Activated CD4-positive, alpha-beta T cell treated with anti-CD3 and anti-CD28 coated beads, Interleukin-2, amount 50 U/mL, for 24 hours (primary cell): ENCODE measurements around the gene TPD52L1.
A peak's percentile ranks its signal among the peaks of the same experiment; 100 is the strongest.
"Not testable (repeated sequence)": the region's sequence is repeated elsewhere in the genome, so short reads cannot be mapped to it uniquely, and the experiment has no call there.

Experiments
- DNase-seq, 2 donors: peaks; one replicate each; pipeline ENCODE4 v3.0.0-alpha.2; 2020; ENCODE audit warnings: low read depth in 1 of 2, low spot score in 1 of 2

TPD52L1 gene, protein sequence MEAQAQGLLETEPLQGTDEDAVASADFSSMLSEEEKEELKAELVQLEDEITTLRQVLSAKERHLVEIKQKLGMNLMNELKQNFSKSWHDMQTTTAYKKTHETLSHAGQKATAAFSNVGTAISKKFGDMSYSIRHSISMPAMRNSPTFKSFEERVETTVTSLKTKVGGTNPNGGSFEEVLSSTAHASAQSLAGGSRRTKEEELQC

GRCh38 chr6:125153391-125154117 lies at the start of gene TPD52L1:
Gene TPD52L1 (plus strand): TSS chr6:125153773. CDS start chr6:125153952, 179 bp downstream.
- DNase-seq = peak; percentile 24 to 32

GRCh38 chr6:125104425-125104824 lies 49.1 kb upstream of the TPD52L1 start:
- no peak for DNase-seq

DNA sequence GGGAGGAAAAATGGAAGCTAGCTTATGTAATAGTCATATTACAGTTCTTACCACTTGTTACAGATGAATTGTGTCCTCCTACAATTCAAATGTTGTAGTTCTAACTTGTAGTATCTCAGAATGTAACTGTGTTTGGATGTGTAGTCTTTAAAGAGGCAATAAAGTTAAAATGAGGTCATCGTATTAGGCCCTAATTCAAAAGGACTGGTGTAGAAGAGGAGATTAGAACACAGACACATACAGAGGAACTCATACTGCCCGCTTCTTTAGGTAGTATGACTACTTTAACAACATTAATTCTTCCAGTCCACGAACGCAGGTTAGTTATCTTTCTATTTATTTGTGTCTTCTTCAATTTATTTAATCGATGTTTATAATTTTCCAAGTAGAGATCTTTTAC lies 46.5 kb upstream of the TPD52L1 start:
- no peak for DNase-seq

GRCh38 chr6:125107896-125108295 lies 45.7 kb upstream of the TPD52L1 start:
- no peak for DNase-seq

DNA sequence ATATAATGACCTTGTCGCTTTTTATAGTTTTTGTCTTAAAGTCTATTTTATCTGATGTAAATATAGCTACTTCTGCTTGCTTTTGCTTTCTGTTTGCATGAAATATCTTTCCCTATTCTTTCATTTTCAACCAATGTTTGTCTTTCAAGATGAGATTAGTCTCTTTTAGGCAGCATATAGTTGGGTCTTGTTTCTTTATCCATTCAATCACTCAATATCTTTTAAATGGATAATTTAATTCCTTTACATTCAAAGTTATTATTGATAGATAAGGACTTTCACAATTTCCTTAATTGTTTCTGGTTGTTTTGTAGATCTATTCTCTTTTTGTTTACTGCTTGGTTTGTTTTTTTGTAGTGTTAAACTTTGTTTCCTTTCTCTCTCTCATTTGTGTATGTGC lies 43.5 kb upstream of the TPD52L1 start:
- DNase-seq = no peak

DNA sequence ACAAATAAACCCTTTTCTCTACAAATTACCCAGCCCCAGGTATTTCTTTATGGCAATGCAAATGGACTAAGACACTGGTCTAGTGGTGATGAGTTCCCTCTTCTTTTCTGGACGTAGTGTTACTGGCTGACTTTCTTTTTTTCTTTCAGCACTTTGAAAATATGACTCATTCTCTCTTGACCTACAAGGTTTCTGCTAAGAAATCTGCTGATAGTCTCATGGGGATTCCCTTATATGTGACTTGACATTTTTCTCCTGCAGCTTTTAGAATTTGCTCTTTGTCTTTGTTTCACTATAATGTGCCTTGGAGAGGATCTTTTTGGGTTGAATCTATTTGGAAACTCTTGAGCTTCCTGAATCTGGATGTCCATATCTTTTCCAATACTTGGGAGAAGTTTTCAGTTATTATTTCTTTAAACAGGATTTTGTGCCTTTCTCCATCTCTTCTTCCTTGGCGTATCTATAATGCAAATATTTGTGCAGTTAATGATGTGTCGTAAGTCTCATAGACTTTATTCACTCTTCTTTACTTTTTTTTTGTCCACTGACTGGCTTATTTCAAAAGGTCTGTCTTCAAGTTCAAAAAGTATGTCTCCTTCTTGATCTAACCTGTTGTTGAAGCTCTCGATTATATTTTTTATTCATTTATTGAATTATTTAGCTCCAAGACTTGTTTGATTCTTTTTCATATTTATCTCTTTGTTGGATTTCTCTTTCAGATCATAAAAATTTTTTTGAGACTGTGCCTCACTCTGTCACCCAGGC lies 42.2 kb upstream of the TPD52L1 start:
- DNase-seq = no peak

GRCh38 chr6:125112934-125113333 lies 40.6 kb upstream of the TPD52L1 start:
- DNase-seq = no peak

DNA sequence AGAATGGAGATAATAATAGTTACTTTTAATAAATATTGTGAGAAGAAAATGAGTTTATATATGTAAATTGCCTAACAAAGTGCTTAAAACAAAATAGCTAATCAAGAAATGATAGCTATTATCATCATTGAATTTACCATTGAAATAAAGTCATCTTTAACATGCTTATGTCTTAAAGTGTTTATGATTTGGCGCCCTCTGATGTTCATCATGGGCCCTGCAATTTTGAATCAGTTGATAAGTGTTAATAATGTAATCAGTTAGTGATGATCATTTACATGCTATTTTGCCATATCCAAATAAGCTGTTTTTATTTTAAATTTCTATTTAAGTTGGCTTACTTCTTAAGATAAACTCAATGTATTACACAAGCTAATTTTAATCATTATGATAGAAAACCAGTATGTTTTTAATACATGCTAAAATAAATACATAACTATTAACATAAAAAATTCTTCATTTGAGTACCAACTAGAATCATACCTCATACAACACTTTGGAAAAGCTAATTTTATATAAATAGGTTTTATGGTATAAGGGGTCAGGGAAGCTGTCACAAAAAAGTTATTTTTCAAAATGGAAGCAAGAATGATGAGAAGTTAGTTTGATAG lies 39.2 kb upstream of the TPD52L1 start:
- peak in 1 of 2 donors; percentile 19 for DNase-seq

GRCh38 chr6:125116170-125116569 lies 37.4 kb upstream of the TPD52L1 start:
- no peak for DNase-seq

GRCh38 chr6:125116710-125117109 lies 36.9 kb upstream of the TPD52L1 start:
- no peak for DNase-seq

DNA sequence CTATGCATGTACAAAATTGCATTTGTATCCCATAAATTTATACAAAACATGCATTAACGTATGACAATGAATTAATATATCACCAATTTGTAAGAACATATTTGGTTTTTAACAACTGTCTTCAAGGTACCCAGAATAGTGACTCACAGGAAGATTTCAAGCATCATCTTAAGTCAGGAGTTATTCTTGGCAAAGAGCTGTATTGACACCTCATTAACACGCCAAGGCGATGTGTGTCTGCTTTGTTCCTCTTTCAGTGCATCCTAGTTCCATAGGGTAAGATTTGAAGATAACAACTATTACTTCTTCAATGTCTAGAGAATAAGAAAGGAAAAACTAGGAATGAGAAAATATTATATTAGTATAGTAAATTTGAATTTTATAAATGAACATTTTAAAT lies 35.8 kb upstream of the TPD52L1 start:
- DNase-seq = no peak

DNA sequence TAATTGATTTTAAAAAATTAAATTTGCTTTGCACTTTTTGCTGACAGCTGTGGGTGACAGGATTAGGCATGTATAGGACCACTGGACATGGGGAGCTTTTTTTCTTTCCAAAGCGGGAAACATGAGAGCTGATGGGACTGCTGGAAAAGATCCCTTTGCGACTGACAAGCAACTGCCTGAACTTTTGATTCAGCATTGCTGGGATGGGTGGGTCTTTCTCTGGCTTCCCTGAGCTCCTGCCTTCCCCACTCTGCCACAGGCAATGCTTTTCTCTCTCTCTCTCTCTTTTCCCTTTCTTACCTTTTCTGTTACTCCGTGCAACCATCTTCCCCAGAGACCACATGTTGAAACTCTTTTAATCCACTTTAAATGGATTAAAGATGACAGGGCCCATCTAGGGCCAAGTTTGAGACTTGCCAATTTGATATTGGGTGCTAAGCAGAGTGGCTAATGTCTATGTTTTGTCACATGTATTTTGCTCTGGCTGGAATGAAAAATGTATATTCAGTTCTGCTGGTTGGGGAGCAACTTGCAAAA lies 33.5 kb upstream of the TPD52L1 start:
- no peak for DNase-seq

- no peak for DNase-seq
These were observed 31.7 kb upstream of the TPD52L1 start for GRCh38 chr6:125121894-125122293.

DNA sequence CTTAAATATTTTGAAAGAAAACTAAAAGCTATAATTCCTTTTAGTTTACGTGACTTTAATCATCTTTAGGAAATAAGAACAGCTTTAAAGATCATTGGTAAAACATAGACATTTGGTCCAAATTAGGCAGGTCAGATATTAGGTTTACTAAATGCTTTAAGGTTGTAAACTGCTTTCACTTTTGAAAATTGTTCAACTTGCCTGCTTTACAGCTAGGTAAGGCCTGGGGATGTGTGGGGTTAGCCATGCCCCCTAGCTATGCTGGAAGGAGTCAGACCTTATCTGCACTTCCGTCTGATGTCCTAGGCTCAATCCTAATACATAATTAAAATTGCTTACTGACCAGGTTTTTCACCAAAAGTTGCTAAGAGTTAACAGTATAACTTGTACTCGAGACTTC lies 30.5 kb upstream of the TPD52L1 start:
- no peak for DNase-seq

DNA sequence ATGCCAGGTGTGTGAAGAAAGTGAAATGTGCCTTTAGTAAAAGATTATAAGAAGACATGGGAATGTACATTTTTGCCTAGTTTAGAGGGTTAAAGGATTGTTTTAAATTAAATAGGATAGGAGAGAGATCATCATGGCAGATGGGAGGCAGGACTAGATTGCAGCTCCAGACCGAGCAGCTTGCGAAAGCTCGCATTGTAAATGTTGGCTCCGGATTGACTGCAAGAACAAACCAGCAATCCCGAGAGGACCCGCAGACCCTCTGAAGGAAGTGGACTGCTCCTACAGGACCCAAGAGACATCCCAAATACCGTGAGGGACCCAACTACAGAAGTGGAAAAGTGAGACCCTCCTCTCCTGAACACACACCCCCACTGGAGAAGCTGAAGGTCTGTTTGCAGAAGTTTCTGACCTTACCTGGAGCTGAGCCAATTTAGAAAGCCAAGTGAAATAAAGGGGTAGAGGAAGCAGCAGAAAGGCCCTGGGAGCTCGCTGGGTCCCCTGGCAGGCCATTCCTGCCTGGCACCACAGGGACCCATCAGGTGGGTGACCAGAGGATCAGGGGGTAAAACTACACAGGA lies 30.0 kb upstream of the TPD52L1 start:
- no peak for DNase-seq

DNA sequence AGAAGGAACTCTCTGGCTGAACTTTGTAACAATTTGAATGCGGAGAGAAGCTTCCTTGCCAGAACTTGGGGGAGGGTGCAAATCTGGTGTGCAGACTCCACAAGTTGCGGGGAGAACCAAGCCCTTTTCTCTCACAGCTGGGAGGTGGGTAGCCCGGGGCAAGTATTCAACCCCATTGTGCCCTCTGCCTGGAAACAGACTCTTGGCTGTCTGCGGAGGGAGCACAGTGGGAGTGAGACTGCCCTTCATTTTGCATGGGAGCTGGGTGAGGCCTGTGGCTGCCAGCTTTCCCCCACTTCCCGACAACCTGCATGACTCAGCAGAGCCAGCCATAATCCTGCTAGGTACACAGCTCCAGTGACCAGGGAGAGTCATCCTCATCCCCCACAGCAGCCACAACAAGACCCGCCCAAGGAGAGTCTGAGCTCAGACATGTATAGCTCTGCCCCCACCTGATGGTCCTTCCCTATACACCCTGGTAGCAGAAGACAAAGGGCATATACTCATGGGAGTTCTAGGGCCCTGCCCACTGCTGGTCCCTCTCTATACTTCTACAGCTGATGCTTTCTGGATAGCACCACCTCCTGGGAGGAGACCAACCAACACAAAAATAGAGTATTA lies 29.4 kb upstream of the TPD52L1 start:
- no peak for DNase-seq

GRCh38 chr6:125125856-125126255 lies 27.7 kb upstream of the TPD52L1 start:
- not testable (repeated sequence) for DNase-seq

DNA sequence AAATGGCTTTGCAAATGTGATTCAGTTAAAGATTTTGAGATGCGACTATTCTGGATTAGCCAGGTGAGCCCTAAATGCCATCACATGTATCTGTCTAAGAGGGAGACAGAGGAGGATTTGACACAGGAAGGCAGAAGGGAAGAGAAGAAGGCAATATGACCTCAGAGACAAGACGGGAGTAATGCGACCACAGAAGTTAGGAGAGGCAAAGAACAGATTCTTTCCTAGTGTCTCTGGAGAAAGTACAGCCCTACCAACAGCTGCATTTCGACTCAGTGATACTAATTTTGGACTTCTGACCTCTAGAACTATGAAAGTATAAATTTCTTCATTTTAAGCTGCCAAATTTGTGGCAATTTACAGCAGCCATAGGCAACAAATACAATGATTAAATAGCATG lies 24.2 kb upstream of the TPD52L1 start:
- no peak for DNase-seq

DNA sequence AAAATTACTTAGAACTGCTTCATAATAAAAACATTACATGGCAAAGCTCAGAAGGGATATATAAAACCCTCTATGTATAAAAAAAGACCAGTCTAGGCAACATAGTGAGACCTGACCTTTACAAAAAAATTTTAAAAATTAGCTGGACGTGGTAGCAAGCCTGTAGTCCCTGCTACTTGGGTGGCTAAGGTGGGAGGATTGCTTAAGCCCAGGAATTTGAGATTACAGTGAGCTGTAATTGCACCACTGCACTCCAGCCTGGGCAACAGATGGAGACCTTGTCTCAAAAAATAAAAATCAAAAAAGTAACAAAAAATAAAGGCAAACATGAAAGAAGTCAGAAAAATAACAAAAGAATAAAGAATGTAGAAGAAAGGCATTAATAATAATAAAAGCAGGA lies 21.5 kb upstream of the TPD52L1 start:
- no peak for DNase-seq

DNA sequence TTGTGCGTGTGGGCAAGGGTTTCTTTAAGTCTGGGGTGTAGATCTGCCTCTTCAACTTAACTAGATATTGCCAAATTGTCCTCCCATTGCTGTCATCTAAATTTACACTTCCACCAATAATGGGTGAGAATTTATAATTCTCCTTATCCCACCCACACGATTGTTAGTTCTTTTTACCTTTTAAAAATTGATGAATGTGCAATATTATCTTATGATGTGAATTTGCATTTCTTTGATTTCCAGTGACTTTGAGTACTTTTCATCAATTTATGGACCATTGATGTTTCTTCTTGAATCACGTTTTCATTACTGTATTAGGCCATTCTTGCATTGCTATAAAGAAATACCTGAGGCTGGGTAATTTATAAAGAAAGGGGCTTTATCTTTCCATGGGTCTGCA lies 17.2 kb upstream of the TPD52L1 start:
- no peak for DNase-seq

DNA sequence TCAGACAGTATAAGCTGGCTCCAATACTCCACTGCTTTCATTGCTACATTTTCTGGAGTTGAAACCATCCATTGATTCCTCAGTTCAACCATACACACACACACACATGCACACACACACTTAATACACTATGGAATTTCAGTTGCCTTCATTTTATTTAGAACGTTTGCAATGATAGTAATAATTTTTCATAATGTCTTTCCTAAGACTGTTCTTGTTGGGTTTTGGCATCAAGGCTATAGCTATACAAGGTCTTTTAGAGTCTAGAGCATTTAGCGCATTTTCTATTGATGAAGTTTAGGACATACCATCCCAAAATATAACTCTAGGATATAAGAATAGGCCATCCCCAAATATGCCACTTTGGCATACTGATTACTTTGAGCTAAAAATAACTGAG lies 15.5 kb upstream of the TPD52L1 start:
- no peak for DNase-seq
